NCI-H2107 treated with DMSO at 0.1 percent for 48 hours (cell line): ENCODE measurements around the gene MAP3K5.
"Not testable (repeated sequence)": the region's sequence is repeated elsewhere in the genome, so short reads cannot be mapped to it uniquely, and the experiment has no call there.

ENCODE experiments used
- DNase-seq: peaks from one replicate; lab custom pipeline; 2025; ENCODE audit not compliant: unreplicated experiment; lab: John Stamatoyannopoulos, UW

MAP3K5 gene, protein sequence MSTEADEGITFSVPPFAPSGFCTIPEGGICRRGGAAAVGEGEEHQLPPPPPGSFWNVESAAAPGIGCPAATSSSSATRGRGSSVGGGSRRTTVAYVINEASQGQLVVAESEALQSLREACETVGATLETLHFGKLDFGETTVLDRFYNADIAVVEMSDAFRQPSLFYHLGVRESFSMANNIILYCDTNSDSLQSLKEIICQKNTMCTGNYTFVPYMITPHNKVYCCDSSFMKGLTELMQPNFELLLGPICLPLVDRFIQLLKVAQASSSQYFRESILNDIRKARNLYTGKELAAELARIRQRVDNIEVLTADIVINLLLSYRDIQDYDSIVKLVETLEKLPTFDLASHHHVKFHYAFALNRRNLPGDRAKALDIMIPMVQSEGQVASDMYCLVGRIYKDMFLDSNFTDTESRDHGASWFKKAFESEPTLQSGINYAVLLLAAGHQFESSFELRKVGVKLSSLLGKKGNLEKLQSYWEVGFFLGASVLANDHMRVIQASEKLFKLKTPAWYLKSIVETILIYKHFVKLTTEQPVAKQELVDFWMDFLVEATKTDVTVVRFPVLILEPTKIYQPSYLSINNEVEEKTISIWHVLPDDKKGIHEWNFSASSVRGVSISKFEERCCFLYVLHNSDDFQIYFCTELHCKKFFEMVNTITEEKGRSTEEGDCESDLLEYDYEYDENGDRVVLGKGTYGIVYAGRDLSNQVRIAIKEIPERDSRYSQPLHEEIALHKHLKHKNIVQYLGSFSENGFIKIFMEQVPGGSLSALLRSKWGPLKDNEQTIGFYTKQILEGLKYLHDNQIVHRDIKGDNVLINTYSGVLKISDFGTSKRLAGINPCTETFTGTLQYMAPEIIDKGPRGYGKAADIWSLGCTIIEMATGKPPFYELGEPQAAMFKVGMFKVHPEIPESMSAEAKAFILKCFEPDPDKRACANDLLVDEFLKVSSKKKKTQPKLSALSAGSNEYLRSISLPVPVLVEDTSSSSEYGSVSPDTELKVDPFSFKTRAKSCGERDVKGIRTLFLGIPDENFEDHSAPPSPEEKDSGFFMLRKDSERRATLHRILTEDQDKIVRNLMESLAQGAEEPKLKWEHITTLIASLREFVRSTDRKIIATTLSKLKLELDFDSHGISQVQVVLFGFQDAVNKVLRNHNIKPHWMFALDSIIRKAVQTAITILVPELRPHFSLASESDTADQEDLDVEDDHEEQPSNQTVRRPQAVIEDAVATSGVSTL (N-terminal part only)

DNA sequence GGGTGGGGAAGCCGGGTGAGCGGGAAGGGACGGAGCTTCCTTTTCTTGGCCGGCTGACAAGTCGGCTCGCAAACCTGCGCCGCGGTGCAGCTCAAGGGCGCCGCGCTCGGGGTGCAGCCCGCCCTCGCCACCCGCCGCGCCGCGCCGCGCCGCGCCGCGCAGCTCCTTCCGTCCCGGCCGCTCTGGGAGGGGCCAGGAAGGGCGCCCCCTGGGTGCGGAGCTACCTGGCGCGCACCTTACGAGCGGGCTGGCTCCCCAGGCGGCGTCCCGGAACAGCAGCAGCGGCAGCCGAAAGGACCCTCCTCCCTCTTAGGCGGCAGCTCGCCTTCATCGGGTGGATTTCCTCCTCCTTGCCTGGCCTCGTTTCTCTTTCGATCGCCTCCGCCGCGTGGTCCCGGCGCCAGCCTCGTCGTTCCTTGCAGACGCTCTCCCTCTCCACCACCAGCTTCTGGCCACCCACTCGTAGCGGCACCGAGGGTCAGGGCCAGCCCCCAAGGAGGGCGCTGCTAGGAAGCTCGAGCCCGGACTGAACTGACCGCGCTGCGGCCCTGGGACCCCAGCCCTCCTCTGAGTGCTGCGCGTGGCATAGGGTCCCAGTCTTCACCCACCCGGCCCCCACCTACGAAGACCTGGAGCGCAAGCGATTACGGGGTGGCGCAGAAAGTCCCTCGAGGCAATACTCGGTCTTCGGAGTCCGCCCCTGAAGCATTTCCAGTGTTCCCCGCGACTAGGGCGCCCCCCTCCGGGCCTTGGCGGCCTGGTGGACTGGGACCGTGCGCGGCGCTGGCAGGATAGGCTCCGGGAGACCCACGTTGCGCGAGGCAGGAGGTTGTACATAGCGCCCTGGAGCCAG is at the start of gene MAP3K5:
Gene MAP3K5, minus strand, starts transcription at position 68 of the 853 bp plus-strand sequence. CDS start 320 bp downstream, outside the sequence.
- DNase-seq, result peak; percentile 48

DNA sequence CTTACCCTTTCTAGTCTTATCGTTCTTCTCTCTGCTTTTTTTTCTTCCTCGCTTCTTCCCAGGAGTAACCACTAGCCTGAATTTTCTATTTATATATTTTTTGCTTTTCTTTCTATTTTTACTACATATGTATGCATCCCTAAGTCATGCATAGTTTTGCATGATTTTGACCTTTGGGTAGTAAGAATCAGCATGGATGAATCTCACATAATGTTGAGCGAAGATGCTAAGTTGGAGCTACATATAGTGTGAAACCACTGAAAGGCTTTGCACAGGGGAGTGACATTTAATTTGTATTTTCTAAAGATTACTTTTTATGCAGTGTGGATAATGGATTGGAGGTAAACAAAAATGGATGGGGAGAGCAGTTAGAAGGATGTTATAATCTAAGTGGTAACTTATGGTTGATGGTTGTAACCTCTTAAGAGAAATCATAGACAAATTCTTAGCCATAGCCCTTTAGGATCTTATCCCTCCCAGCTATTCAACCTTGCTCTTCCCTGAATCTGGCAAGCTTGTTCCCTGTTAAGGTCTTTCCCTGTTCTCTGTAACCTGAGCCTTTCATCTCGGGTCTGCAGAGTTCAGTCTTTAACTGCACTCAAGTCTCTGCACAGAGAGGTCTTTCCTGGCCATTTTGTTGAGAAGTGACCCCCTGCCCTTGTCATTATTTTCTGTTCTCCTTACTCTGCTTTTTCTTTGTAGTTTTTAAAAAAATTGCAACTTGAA is 48.2 kb upstream of the MAP3K5 start:
- no peak for DNase-seq

DNA sequence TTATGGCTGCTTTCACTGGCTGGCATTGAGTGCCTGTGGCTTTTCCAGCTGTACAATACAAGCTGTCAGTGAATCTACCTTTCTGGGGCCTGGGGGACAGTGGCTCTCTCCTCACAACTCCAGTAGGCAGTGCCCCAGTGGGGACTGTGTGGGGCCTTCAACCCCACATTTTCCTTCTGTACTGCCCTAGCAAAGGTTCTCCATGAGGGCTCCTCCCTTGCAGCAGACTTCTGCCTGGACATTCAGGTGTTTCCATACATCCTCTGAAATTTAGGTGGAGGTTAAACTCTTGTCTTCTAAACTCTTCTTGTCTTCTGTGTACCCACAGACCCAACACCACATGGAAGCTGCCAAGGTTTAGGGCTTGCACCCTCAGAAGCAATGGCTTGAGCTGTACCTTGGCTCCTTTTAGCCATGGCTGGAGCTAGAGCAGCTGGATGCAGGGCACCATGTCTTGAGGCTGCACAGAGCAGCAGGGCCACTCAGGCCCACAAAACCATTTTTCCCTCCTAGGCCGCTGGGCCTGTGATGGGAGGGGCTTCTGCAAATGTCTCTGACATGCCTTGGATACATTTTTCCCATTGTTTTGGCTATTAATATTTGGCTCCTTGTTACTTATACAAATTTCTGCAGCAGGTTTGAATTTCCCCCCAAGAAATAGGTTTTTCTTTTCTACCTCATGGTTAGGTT is 39.7 kb upstream of the MAP3K5 start:
- DNase-seq, result no peak

DNA sequence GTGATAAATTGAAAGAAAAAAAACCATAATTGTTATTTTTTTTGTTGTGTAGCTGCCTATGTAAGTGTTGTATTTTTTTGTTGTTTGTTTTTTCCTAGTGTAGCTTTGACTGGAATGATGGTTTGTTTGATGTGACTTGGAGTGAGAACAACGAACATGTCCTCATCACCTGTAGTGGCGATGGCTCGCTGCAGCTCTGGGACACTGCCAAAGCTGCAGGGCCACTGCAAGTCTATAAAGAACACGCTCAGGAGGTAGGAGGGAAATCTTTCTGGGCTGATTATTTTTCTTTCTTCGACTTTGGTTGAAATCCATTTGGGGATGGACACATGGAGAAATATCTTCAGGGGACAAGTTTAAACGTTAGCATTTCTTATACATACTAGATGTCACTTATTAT is 33.9 kb upstream of the MAP3K5 start:
- DNase-seq, result no peak

DNA sequence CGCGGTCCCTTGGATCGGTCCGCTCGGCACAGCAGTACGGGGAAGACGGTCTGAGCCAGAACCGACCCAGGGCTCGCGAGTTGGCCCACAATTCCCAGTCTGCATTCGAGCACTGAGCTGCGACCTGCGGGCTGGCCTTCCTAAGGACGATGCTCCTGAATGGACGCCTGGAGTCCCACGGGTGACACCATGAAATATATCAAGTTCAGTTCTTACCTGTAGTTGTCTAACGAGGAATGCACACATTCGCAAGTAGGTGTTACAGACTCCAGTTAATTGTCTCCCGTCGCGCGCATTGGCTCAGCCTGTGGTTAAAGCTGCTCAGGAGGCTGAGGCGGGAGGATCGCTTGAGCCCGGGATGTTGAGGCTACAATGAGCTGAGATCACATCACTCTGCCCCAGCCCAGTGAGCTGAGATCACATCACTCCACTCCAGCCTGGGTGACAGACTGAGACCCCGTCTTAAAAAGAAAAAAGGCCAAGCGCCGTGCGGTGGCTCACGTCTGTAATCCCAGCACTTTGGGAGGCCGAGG is 30.9 kb upstream of the MAP3K5 start:
- no peak for DNase-seq

DNA sequence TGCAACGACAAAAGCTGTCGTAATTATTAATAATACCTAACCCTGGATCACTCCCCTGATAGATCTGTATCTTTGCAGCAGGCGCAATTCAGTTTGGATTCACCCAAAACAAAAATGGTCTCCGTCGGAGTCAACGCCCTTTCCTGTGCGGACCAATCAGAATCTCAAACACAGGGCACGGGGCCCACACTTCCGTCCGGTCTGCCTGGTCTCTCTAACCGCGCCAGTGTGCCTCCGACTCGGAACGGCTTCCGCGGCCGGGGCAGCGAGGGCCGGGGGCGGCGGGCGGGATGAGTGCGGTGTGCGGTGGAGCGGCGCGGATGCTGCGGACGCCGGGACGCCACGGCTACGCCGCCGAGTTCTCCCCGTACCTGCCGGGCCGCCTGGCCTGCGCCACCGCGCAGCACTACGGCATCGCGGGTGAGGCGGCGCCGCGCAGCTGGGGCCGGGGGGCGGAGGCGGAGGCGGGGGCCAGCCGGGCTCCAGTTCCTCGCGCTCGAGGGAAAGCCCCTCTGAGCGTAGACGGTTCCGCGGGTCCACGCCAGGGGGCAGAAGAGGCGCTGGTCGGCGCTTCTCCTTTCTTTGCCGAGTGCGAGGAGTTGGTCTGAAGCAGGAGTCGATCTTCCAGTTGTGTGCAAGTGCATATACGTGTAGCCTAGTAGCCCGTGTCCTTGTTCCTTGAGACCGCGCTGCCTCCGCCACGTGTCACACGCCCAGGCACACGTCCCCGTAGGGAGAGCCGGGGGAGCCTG is 30.3 kb upstream of the MAP3K5 start, which contains the start of gene PEX7:
Gene PEX7, plus strand, starts transcription at position 217 of the 752 bp plus-strand sequence. Its CDS starts 74 bp downstream, at position 291.
- DNase-seq, result peak; percentile 45

DNA sequence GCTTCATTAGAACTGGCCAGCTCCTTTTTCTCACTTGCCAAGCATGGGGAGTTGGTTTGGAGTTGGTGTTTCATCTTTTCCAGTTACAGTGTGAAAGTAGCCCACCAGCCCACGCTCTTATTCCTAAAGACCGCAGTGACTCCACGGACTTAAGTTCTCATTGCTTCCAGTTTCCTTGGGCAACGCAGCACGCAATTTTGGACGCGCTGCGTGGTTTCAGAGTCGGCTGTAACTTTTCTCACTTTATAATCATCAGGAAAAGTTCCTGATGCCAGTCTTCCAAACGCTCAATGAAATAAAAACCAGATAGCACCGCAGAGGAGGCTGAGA is 29.7 kb upstream of the MAP3K5 start:
- DNase-seq, result no peak

DNA sequence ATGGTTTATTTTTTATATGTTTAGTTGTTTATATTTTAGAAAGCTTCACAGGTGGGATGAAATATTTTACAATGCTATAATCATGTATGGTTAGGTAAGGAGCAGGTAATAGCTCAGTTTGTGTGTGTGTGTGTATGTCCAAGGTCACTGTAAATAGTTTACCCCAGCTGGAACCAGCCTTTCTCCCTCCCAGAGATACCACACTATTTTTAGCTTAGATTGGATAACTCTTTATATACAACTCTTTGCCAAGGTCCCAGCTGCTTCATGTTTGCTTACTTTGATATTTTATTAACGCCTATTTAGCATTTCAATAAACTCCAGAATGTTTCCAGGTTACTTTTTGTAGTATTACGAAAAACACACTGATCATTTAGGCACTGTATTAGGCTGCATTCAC is 28.3 kb upstream of the MAP3K5 start:
- DNase-seq, result no peak

DNA sequence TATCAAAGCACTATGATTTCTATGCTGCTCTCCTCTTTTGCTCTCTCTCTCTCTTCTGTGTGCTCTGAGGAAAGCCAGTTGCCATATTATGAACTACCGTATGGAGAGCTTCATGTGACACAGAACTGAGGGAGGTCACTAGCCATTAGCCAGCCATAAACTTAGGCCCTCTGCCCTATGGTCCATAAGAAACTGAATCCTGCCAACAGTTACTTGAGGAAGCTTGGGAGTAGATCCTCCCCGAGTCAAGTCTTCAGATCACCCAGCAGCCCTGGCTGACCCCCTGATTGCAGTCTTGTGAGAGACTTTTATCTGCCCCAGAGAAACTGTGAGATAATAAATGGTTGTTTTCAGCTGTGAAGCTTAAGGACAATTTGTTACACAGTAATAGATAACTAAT is 24.4 kb upstream of the MAP3K5 start:
- DNase-seq, result no peak

DNA sequence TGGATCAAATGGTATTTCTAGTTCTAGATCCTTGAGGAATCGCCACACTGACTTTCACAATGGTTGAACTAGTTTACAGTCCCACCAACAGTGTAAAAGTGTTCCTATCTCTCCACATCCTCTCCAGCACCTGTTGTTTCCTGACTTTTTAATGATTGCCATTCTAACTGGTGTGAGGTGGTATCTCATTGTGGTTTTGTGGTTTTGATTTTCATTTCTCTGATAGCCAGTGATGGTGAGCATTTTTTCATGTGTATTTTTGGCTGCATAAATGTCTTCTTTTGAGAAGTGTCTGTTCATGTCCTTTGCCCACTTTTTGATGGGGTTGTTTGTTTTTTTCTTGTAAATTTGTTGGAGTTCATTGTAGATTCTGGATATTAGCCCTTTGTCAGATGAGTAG is 23.3 kb upstream of the MAP3K5 start:
- not testable (repeated sequence) for DNase-seq

DNA sequence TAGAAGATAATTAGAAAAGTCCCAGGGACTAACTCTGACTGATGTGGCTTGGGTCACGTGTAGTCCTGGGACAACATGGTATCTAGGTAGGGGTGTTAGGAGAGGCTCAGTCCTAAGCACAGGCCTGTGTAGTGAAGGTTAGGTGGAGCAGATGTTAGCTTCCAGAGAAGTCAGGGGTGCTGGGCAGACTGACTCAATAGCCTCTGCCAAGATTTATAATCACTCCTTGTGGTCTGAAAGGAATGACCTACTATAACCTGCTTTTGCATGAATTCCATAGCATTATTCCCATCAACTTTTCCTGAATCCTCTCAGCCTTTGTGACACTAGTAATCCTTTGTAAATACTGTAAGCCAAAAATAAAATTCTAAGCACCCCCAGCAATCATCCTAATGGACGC is 19.9 kb upstream of the MAP3K5 start:
- no peak for DNase-seq

DNA sequence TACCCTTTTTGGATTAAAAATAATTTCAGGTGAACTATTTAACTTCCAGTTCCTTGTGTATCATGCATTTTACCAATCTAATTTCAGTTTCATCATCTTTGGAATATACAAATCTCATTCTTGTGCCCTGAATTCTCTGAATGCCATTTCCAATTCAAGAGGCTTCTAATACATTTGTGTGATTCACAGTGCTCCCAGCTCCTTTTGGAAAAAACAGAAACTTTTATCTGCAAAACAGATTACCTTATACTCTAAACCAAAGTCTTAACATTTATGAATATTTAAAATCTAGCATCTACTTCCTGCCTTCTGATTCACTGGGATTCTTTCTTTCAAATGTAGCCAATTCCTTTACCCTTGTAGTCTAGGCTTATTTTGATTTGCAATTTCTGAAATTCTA is 19.0 kb upstream of the MAP3K5 start:
- no peak for DNase-seq

DNA sequence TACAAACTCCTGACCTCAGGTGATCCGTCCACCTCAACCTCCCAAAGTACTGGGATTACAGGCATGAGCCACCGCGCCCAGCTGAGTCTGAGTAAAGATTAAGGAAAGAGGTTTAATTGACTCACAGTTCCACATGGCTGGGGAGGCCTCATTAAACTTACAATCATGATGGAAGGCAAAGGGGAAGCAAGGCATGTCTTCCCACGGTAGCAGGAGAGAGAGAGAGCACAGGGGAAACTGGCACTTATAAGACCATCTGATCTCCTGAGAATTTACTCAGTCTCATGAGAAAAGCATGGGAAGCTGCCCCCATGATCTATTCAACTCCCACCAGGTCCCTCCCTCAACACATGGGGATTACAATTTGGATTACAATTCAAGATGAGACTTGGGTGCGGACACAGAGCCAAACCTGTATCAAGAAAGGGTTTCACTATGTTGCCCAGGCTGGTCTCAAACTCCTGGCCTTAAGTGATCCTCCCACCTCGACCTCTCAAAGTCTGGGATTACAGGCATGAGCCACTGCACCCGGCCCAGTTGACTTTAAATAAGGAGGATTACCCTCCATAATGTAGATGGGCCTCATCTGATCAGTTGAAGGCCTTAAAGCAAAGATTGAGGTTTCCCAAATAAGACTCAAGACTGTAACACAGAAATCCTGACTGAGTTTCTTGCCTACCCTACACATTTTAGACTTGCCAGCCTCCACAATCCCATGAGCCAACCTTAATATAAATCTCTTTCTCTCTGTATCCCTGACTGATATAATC is 17.0 kb upstream of the MAP3K5 start:
- no peak for DNase-seq

DNA sequence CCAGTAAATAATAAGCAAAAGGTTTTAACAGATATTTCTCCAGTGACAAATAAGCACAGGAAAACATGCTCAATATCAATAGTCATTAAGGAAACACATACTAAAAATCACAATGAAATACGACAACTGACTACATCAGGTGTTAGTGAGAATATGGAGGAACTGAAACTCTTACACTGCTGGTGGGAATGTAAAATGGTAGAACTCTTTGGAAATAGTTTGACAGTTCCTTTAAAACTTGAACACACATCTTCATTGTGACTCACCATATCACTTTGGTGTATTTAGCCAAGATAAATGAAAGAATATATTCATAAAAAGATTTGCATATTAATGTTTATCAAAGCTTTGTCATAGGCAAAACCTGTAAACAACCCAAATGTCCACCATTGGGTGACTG is 11.3 kb upstream of the MAP3K5 start:
- DNase-seq, result no peak

DNA sequence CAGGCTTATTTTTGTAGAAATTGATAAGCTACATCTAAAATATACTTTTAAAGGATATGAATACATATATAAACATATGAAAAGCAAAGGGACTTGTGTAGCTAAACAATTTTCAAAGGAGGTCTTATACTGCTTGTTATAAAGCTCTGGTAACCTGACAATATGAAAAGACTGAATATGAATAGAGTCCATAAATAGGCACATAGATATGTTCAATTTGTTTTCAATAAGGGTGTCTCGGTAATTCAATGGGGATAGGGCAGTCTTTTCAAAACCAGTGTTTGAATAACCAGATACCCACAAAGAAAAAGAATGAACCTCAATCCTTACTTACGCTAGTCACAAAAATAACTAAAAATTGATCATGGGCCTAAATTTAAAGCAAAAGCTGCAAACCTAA is 9.3 kb upstream of the MAP3K5 start:
- no peak for DNase-seq

DNA sequence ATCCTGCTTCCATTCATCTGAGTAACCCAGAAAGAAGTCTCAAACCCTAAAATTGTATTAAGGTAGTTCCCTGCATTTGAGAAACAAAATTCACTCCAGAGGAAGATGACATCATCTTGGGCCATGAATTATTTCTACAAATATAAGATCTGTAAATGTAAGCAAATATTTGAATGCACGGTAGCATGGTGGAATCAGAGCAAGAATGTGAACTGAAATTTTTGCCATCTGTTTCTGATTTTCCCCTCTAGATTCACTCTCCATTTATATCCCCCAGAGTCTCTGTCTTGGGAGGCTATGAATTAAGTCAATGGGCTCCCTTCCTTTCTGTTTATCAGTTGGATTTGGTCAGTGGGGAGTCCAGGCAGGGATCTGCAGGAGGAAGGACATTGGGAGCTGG is 5.8 kb upstream of the MAP3K5 start:
- DNase-seq, result no peak

DNA sequence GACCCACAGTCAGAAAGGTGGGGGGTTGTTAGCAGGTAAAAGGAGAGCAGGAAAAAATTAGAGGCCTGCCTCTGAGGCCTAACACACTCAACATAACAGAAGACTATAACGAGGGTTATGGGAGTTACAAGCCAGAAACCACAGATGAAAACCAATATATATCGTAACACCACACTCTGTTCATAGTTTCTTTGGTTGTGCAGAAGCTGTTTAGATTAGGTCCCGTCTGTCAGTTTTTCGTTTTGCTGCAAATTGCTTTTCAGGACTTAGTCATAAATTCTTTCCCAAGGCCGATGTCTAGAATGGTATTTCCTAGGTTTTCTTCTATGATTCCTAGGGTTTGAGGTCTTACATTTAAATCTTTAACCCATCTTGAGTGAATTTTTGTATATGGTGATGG is 3.7 kb upstream of the MAP3K5 start:
- no peak for DNase-seq

DNA sequence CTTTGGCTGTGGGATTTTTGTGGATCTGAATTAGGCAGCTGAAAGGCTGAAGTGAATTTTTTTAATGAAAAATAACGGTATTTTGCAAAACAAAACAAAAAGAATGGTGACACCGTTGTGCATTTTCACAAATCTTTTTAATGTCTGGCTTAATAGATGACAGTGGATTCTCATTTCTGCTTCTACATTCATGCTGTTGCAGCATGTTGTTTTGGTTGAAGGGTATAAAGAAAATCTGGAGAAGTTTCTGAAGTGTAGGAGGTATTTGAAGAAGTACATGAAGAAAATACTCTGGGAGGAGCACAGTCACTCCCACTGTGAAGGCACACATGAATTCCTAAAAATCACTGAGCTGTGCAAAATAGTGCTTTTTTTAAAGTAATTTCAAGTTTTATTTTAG is 3.1 kb upstream of the MAP3K5 start:
- DNase-seq, result no peak
